Measurements from ENCODE around the gene STX10. TPM values are rescaled to one million over a fixed set of nuclear protein-coding genes. Genes with fewer than 3 reads are reported as not detected.

STX10 gene
- total RNA-seq, 4 donors from 2014 or later = 71.9 to 110 (median 82.2) TPM

DNA sequence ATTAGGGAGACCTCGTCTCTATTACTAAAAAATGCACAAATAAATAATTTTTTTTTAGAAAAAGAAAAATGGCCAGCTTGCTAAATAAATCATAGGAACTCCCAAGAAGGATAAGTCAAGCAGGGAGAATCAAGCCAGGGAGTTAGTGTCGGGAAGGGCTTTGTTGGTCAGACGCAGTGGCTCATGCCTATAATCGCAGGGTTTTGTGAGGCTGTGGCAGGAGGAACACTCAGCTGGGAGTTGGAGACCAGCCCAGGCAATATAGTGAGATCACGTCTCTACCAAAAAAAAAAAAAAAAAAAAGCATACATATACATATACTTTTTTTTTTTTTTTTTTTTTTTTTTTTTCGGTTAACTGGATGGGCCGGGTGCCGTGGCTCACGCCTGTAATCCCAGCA lies 23.1 kb downstream of the STX10 start:
- peaks cover 10% of the 10 kb centered on the region for H3K36me3 ChIP-seq
- no peak overlapping the region for H3K4me3 ChIP-seq
- 85% methylated on average over 9 of the region's 9 CpGs for WGBS
- H3K4me1 ChIP-seq = peaks cover 6% of the 10 kb centered on the region
- no peak overlapping the region for H3K27ac ChIP-seq
- no peaks in the 10 kb centered on the region for H3K9me3 ChIP-seq
- TF ChIP-seq POLR2AphosphoS5 (IDR thresholded peaks at IDR 0.05) (no peak), POLR2A (IDR thresholded peaks at IDR 0.05) (no peak), CTCF (IDR thresholded peaks at IDR 0.05) (no peak), EP300 (IDR thresholded peaks at IDR 0.05) (no peak)
- no peaks in the 10 kb centered on the region for H3K27me3 ChIP-seq
- no peak for DNase-seq (ENCODE audit: low spot score in 2 of 2)

DNA sequence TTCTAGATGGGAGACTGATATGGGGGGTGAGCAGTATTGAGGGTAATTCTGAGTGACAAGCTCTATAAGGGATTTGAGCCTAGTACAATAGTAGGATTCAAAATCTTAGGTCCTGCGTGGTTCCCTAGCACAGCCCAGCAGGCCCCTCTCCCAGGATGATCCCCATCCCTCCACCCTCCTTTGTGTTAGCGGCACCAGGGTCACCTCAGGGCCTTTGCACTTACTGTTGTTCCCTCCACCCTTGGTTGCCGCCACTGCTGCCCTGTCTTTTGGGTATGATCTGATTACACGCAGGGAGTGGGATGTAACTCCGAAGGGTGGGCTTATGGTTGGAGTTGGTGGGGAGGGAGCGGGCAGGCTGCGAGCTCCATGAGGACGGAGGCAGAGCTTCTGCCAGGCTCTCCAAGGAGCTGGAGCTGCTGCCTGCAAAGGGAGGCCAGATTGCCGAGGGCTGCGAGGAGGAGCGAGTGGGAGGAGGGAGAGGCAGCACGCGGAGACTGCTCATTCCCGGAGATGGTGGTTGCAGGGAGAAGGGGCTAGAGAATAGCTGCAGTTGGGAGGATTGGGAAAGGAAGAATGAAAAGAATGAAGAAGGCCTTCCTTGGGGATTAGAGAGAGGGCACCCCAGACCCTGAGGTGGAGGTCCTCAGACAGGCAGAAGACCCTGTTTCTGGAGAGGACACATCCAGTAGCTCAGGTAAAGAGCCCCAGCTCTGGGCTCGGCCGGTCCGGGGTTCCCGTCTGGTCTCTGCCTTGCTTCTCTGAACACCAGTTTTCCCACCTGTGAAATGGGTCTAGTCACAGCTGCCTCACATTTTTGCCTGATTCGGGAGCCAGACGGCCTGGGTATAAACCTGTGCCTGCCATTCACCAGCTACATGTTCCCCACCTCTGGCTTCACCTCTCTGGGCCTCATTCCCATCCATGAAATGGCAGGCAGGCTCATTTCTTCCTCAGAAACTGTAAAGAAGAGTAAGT lies 26.9 kb downstream of the STX10 start:
- Histone ChIP-seq H3K4me3 (no peak overlapping the region), H3K27me3 (no peaks in the 10 kb centered on the region), H3K36me3 (peaks cover 10% of the 10 kb centered on the region), H3K9me3 (no peaks in the 10 kb centered on the region), H3K4me1 (peaks cover 30% of the 10 kb centered on the region), H3K27ac (no peak overlapping the region)
- WGBS = 94% methylated on average over 20 of the region's 20 CpGs
- TF ChIP-seq POLR2A (IDR thresholded peaks at IDR 0.05) = no peak
- no peak for TF ChIP-seq EP300 (IDR thresholded peaks at IDR 0.05)
- no peak for TF ChIP-seq CTCF (IDR thresholded peaks at IDR 0.05)
- no peak for TF ChIP-seq POLR2AphosphoS5 (IDR thresholded peaks at IDR 0.05)
- no peak for DNase-seq (ENCODE audit: low spot score in 2 of 2)

GRCh38 chr19:13122275-13122878 lies 27.8 kb downstream of the STX10 start:
- DNase-seq (ENCODE audit: low spot score in 2 of 2) = no peak
- Histone ChIP-seq H3K27ac (no peak overlapping the region), H3K4me1 (peaks cover 35% of the 10 kb centered on the region), H3K36me3 (peaks cover 10% of the 10 kb centered on the region), H3K27me3 (no peaks in the 10 kb centered on the region), H3K9me3 (no peaks in the 10 kb centered on the region), H3K4me3 (no peak overlapping the region)
- WGBS = 79% methylated on average over 13 of the region's 13 CpGs
- TF ChIP-seq POLR2A (IDR thresholded peaks at IDR 0.05) = no peak
- no peak for TF ChIP-seq EP300 (IDR thresholded peaks at IDR 0.05)
- TF ChIP-seq CTCF (IDR thresholded peaks at IDR 0.05) = no peak
- TF ChIP-seq POLR2AphosphoS5 (IDR thresholded peaks at IDR 0.05) = no peak

GRCh38 chr19:13121551-13122274 lies 28.5 kb downstream of the STX10 start:
- Histone ChIP-seq H3K9me3 (no peaks in the 10 kb centered on the region), H3K4me3 (no peak overlapping the region), H3K4me1 (peaks cover 42% of the 10 kb centered on the region), H3K27ac (no peak overlapping the region), H3K27me3 (no peaks in the 10 kb centered on the region), H3K36me3 (peaks cover 9% of the 10 kb centered on the region)
- no peak for DNase-seq (ENCODE audit: low spot score in 2 of 2)
- TF ChIP-seq CTCF (IDR thresholded peaks at IDR 0.05) = no peak
- no peak for TF ChIP-seq POLR2A (IDR thresholded peaks at IDR 0.05)
- no peak for TF ChIP-seq EP300 (IDR thresholded peaks at IDR 0.05)
- no peak for TF ChIP-seq POLR2AphosphoS5 (IDR thresholded peaks at IDR 0.05)
- 91% methylated on average over 15 of the region's 18 CpGs for WGBS
